Ovary (tissue), 10 donors: ENCODE measurements around the gene INSIG1. TPM values are rescaled to one million over a fixed set of nuclear protein-coding genes. Genes with fewer than 3 reads are reported as not detected.

Source experiments
- DNase-seq, 5 donors: peaks; one replicate each; pipeline ENCODE4 v3.0.0-alpha.2; 2019 to 2020
- H3K27ac ChIP-seq, 2 donors: fragments of 200-600 bp; one replicate each; pipeline versions ENCODE4 v1.5.1 to v1.8.0; 2019 to 2022
- H3K27me3 ChIP-seq: fragments of 200-600 bp; one replicate; pipeline ENCODE4 v1.8.0; 2022
- H3K36me3 ChIP-seq: fragments of 200-600 bp; sonication (generic); one replicate; pipeline ENCODE4 v1.5.1; 2019
- H3K4me1 ChIP-seq: one replicate; pipeline ENCODE4 v1.8.1; 2013; ENCODE audit warnings: mild to moderate bottlenecking, moderate library complexity; ENCODE audit not compliant: insufficient read depth
- H3K4me3 ChIP-seq: fragments of 200-600 bp; sonication (generic); one replicate; pipeline ENCODE4 v1.5.1; 2017
- H3K9me3 ChIP-seq, 2 donors: fragments of 200-600 bp in 1 of 2; sonication (generic) in 1 of 2; one replicate each; pipeline versions ENCODE4 v1.5.1 to v1.8.1; 2013 to 2019; ENCODE audit warnings: mild to moderate bottlenecking in 1 of 2, moderate library complexity in 1 of 2
- CTCF ChIP-seq, 3 donors: fragments of 450-650 bp in 2 of 3; fragments of 200-600 bp in 1 of 3; IDR thresholded peaks; one replicate each; pipeline versions ENCODE4 v1.5.1 to v1.8.0; 2016 to 2022; ENCODE audit warnings: antibody characterized with exemption in 3 of 3, mild to moderate bottlenecking in 1 of 3
- EP300 ChIP-seq: sonication (generic); formaldehyde crosslinking; IDR thresholded peaks from one replicate; pipeline ENCODE4 v1.6.1; 2017; ENCODE audit warnings: antibody characterized with exemption
- POLR2A ChIP-seq: fragments of 450-650 bp; IDR thresholded peaks from one replicate; pipeline ENCODE4 v1.6.1; 2017; ENCODE audit warnings: antibody characterized with exemption, mild to moderate bottlenecking, moderate library complexity
- WGBS, 3 donors: extraction: QIAGEN DNeasy Blood & Tissue Kit in 1 of 3; methylation state at CpG; one replicate each; pipeline versions ENCODE4 v1.1.5 to v1.1.7; 2013 to 2017; 5-methylcytosine and 5-hydroxymethylcytosine counted together
- intact Hi-C, 4 donors: fragments of 100-400 bp; cut with DNase I; formaldehyde crosslinking; loops; one replicate each; pipeline versions ENCODE4 v1.11.0 to v1.15.1; 2022 to 2023
- long read RNA-seq, 3 donors: library from polyadenylated mRNA in 2 of 3; unstranded in 2 of 3; transcript quantifications; one replicate each; pipeline ENCODE4 v2.0.0 and lab custom pipeline, GENCODE V29; 2021 to 2026
- polyA plus RNA-seq, 2 donors: library from polyadenylated mRNA; stranded (reverse); fragments of 200-250 nt in 1 of 2; fragments of 350-450 nt in 1 of 2; fragmentation: Illumina TruSeq in 1 of 2; extraction: RNeasy Lipid Tissue Mini Kit (QIAGEN cat#74804) in 1 of 2; gene quantifications; one replicate each; pipeline ENCODE4 v1.2.3, GENCODE V29; 2013 to 2014
- total RNA-seq, 7 donors: library from RNA; depleted of rRNA in 2 of 7; stranded (reverse); fragments of >200 nt in 2 of 7; fragmentation: NEBNext Ultra II Directional in 3 of 7; extraction: Animal tissue kit (Norgen Biotek cat#: 25700) in 3 of 7; gene quantifications; one replicate each; pipeline versions ENCODE4 v1.1.0 to v1.2.4, GENCODE V29; 2016 to 2023
- donor health status: DM: no; HTN: no; CAD: no; lungs with moderate emphysema.
- donor health status: DM: no; HTN: no; CAD: no.
- donor health status: Bipolar disorder and iron deficiency.
- donor health status: DM: yes; HTN: yes; CAD: no.
- donor health status: DM: no; HTN: no; CAD: no.
- donor health status: DM: yes; HTN: yes; CAD: no.

The INSIG1 gene
- 100 to 1,000 TPM in 1 of 7 donors, 10 to 100 TPM in 6; 15.0 to 186 (median 35.6) TPM for total RNA-seq
- 10 to 100 TPM; 18.2 to 30.5 TPM for polyA plus RNA-seq
- long read RNA-seq, donor 1, transcript INSIG1-201 (6 exons, 3,010 nt), result major isoform, 64 of 90 reads
- long read RNA-seq, donor 1, partial matches to known transcripts, result 7 of 90 reads
- long read RNA-seq, donor 1, other reads (novel, unspliced or antisense), result 19 of 90 reads
- long read RNA-seq, donor 2, transcript INSIG1-201 (6 exons, 3,010 nt), result major isoform, 26 of 39 reads
- long read RNA-seq, donor 2, partial matches to known transcripts, result 0 of 39 reads
- long read RNA-seq, donor 2, other reads (novel, unspliced or antisense), result 12 of 39 reads
- long read RNA-seq, donor 3, transcript INSIG1-201 (6 exons, 3,010 nt), result major isoform, 44 of 54 reads
- long read RNA-seq, donor 3, partial matches to known transcripts, result 2 of 54 reads
- long read RNA-seq, donor 3, other reads (novel, unspliced or antisense), result 8 of 54 reads

GRCh38 chr7:155297517-155298287 is at the start of gene INSIG1:
Gene INSIG1 (plus strand): TSS chr7:155297878. CDS start chr7:155298286, 408 bp downstream.
- H3K4me1 ChIP-seq, result peaks cover 3% of the 10 kb centered on the region
- intact Hi-C loops, result loop anchor here in 2 of 4 donors (5.0 to 10.0 kb wide), 2 partner anchors 40 to 157 kb away; partner anchors contain the start of gene EN2 (in 1 of the 2)

DNA sequence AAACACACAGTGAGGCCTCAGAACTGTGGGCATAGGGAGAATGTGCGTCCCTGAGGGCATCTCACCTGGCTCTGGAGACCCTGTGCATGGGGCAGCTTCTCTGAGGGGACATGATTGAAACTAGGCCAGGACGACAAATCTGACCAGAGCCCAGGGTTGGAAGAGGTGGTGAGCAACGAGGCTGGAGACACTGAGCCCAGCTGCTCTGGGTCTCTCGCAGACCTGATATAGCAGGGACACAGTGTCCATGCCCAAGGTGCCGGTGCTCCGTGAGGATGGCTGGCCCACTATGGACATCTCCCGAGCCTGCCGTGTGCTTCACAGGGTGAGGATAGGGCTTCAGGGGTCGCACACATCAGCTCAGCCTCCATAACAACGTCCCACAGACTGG is 49.3 kb upstream of the INSIG1 start:
- Histone ChIP-seq H3K36me3 (no peaks in the 10 kb centered on the region), H3K4me3 (no peak overlapping the region), H3K27ac (no peak overlapping the region), H3K9me3 (no peaks in the 10 kb centered on the region), H3K27me3 (no peaks in the 10 kb centered on the region), H3K4me1 (no peaks in the 10 kb centered on the region)
- DNase-seq, result no peak
- TF ChIP-seq CTCF (IDR thresholded peaks at IDR 0.05), result no peak
- TF ChIP-seq POLR2A, result no peak
- TF ChIP-seq EP300, result no peak
- WGBS, 3 donors, result 81 to 91% (median 82%) methylated on average over 10 of the region's 10 CpGs
- intact Hi-C loops, result no loop called here

More at GRCh38 chr7:155297517-155298287, at the start of gene INSIG1:
- peak within 1 kb of the TSS; percentile 96 to 97 for H3K27ac ChIP-seq
- peak; percentile 90 to 97 (median 92) for DNase-seq
- no peaks in the 10 kb centered on the region for H3K27me3 ChIP-seq
- no peaks in the 10 kb centered on the region for H3K36me3 ChIP-seq
- peak; percentile 89 for TF ChIP-seq POLR2A
- peak in 1 of 3 donors; percentile 39 for TF ChIP-seq CTCF (IDR thresholded peaks at IDR 0.05)
- no peak for TF ChIP-seq EP300
- peak within 1 kb of the TSS; percentile 62 for H3K4me3 ChIP-seq
- 0 to 1% methylated on average over 82 to 111 of the region's 111 CpGs; no CpG with 5 or more reads in 1 of the 3 donors for WGBS, 3 donors
- no peaks in the 10 kb centered on the region for H3K9me3 ChIP-seq

GRCh38 chr7:155251831-155252230 is 45.8 kb upstream of the INSIG1 start:
- WGBS, 3 donors, result 43 to 64% (median 44%) methylated on average over 7 of the region's 7 CpGs
- H3K9me3 ChIP-seq, result no peaks in the 10 kb centered on the region
- intact Hi-C loops, result no loop called here
- no peak overlapping the region for H3K4me3 ChIP-seq
- DNase-seq, result no peak
- no peak overlapping the region for H3K27ac ChIP-seq
- H3K27me3 ChIP-seq, result no peaks in the 10 kb centered on the region
- no peaks in the 10 kb centered on the region for H3K4me1 ChIP-seq
- TF ChIP-seq CTCF (IDR thresholded peaks at IDR 0.05), result no peak
- no peak for TF ChIP-seq POLR2A
- no peak for TF ChIP-seq EP300
- H3K36me3 ChIP-seq, result no peaks in the 10 kb centered on the region

- Histone ChIP-seq H3K4me3 (no peak overlapping the region), H3K27me3 (no peaks in the 10 kb centered on the region), H3K27ac (no peak overlapping the region), H3K4me1 (no peaks in the 10 kb centered on the region), H3K36me3 (no peaks in the 10 kb centered on the region), H3K9me3 (no peaks in the 10 kb centered on the region)
- DNase-seq, result no peak
- TF ChIP-seq EP300 (no peak), POLR2A (no peak), CTCF (IDR thresholded peaks at IDR 0.05) (no peak)
- WGBS, 3 donors, result 32 to 38% (median 33%) methylated on average over 8 of the region's 8 CpGs
- intact Hi-C loops, result no loop called here
Measured at GRCh38 chr7:155252444-155252887, 45.2 kb upstream of the INSIG1 start.
